GM06990 (cell line): ENCODE results near the gene SLC6A19.

Source experiments
- DNase-seq: peaks from one replicate; pipeline ENCODE4 v3.0.0-alpha.2; 2011; ENCODE audit not compliant: insufficient read length; ENCODE audit errors: extremely low read depth
- H3K27me3 ChIP-seq: replicated peaks from 2 replicates; pipeline ENCODE4 v1.6.0; 2011; ENCODE audit warnings: low read length; ENCODE audit not compliant: control insufficient read depth, insufficient read depth
- H3K36me3 ChIP-seq: 2 replicates; pipeline ENCODE4 v1.5.1; 2011; ENCODE audit warnings: low read length; ENCODE audit not compliant: control insufficient read depth, insufficient read depth
- H3K4me3 ChIP-seq: replicated peaks from 2 replicates; pipeline ENCODE4 v1.5.1; 2011; ENCODE audit warnings: low read depth, mild to moderate bottlenecking, control low read depth, low read length
- TF ChIP-seq, protein P1 (sequence below): IDR thresholded peaks from 2 replicates; pipeline ENCODE4 v1.5.1; 2011; ENCODE audit warnings: low read length, control low read depth, mild to moderate bottlenecking, inconsistent platforms; ENCODE audit not compliant: insufficient read depth, poor library complexity, severe bottlenecking

SLC6A19 gene

DNA sequence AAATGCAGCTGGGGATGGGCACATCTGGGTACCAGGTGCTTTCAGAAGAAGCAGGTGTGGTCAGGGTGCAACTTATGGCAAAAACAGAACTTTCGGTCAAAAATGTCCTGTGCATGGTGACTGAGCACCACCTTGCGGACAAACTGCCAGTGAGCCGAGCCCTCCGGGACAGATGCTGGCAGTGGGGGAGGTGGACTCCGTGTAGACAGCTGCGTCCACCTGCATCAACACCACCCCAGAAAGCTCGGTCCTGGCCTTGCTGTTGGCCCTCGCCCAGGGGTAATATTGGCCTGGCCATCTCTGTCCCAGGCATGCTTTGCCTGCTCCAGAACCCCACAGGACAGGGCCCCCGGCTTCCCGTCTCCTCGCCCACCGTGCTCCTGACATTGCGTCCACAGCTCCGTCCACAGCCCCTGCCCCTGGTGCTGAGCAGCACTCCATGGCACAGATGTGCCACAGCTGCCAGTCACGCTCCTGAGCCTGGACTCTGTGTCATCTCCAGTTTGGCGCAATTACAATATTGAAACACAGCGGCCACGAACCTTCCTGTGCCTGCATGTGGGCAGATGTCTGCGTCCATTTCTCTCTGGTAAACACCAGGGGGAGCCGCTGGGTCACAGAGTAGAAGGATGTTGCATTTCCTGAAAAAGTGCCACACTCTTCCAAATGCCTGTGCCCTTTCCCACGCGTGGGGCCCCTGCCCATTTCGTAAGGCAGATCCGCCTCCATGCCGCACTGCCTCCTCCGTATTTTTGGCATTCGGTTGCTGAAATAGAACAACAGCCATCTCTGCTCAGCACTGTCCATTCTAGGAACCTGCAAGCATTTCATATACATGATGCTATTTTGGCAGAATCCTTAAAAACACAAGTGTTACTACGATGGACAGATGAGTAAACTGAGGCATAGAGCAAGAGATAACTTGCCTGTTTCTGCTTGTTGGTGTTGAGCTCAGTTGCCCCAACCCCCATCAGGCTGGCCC, 33.4 kb upstream of the SLC6A19 start:
- H3K36me3 ChIP-seq, result no peaks in the 10 kb centered on the region
- TF ChIP-seq, protein P1, sequence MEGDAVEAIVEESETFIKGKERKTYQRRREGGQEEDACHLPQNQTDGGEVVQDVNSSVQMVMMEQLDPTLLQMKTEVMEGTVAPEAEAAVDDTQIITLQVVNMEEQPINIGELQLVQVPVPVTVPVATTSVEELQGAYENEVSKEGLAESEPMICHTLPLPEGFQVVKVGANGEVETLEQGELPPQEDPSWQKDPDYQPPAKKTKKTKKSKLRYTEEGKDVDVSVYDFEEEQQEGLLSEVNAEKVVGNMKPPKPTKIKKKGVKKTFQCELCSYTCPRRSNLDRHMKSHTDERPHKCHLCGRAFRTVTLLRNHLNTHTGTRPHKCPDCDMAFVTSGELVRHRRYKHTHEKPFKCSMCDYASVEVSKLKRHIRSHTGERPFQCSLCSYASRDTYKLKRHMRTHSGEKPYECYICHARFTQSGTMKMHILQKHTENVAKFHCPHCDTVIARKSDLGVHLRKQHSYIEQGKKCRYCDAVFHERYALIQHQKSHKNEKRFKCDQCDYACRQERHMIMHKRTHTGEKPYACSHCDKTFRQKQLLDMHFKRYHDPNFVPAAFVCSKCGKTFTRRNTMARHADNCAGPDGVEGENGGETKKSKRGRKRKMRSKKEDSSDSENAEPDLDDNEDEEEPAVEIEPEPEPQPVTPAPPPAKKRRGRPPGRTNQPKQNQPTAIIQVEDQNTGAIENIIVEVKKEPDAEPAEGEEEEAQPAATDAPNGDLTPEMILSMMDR, result peak; percentile 81
- H3K4me3 ChIP-seq, result peak overlapping the region; percentile 27
- no peaks in the 10 kb centered on the region; the same call in 1 of the 2 replicates for H3K27me3 ChIP-seq
- peak; percentile 52 for DNase-seq

DNA sequence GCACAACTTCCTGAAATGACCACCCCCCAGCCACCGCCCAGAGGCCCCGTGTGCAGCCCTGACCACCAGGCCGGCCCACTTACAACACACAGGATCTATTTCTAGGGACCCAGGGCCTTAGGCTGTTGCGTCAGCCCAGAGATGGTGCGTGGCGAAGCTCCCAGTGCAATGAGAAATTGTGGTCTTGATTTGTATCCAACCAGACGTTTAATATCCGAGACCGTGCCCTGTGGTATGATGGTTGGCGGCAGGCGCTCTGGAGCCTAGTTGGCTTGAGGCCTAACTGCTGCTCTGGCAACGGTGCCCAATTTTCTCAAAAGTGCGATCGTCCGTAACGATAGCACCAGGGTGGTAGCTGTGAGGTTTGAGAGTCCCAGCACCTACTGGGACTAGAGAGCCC, 32.6 kb upstream of the SLC6A19 start:
- no peak for DNase-seq
- H3K36me3 ChIP-seq, result no peaks in the 10 kb centered on the region
- H3K4me3 ChIP-seq, result no peak overlapping the region
- H3K27me3 ChIP-seq, result no peaks in the 10 kb centered on the region; the same call in 1 of the 2 replicates
- TF ChIP-seq, protein P1, result no peak

DNA sequence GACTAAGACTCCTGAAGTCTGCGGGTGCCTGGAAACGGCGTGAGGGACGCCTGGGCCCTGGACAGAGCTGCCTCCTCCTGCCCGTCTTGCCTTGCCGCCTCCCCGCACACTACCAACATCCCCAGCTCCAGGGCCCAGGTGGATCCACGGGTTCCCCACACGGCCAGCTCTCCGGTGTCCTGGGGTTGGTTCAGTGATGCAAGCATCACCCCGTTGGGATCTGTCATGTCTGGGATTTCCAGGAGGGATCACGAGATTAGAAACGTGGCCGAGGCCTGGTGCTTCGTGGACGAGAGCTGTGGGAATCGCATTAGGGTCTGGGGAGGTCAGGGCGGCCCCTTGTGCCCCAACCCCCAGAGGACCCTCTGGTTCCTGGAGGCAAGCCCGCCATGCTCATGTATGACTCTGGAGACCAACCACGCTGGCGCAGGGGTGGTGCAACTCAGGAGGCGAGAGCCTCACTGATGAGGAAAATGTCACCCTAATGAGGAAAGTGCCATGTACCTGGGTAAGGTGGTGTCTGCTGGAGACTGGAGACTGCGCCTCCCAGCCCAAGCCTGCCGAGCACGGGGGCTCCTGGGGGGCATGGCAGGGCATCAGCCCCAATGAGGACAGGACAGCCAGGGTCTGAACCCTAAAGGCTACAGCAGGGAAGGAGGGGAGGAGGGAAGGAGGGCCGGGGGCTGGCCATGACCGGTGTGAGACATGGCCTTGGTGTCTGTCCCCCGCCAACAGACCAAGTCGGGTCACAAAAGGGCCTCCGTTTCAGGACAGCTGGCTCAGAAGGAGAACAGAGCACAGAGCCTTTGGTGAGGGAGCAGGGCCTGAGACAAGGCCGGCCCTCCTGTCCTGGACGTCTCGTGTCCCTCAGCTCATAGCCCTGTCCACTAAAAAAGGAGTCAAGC, 31.9 kb upstream of the SLC6A19 start:
- no peaks in the 10 kb centered on the region for H3K36me3 ChIP-seq
- H3K4me3 ChIP-seq, result no peak overlapping the region
- H3K27me3 ChIP-seq, result no peaks in the 10 kb centered on the region; the same call in 1 of the 2 replicates
- no peak for DNase-seq
- TF ChIP-seq, protein P1, result no peak

DNA sequence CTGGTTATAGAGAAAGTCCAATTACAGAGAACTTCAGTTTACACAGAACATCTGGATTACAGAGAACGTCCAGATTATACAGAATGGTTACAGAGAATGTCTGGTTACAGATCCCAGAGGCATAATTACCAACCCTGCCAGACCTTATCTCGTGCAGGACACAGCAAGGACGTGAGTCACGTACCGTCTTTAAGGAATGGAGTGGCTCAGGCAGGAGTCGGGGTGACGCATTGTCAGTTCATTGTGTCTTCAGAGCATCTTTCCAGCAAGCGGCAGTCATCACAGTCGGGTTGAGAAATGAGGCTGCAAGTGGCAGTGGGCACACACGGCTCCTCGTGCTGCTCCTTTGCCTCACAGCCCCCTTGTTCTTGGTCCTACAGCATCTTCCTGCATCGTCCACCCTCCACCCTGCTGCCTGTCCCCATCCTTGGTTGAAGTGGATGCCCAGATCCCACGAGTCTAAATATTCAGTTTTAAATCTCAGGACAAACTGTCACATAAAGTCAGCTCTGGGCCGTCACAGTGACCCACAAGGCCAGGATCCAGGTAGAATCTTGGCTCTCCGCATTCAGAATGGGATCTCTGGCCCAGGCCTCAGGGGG, 30.0 kb upstream of the SLC6A19 start:
- Histone ChIP-seq H3K27me3 (no peaks in the 10 kb centered on the region; the same call in 1 of the 2 replicates), H3K4me3 (no peak overlapping the region), H3K36me3 (no peaks in the 10 kb centered on the region)
- TF ChIP-seq, protein P1, result no peak
- no peak for DNase-seq

DNA sequence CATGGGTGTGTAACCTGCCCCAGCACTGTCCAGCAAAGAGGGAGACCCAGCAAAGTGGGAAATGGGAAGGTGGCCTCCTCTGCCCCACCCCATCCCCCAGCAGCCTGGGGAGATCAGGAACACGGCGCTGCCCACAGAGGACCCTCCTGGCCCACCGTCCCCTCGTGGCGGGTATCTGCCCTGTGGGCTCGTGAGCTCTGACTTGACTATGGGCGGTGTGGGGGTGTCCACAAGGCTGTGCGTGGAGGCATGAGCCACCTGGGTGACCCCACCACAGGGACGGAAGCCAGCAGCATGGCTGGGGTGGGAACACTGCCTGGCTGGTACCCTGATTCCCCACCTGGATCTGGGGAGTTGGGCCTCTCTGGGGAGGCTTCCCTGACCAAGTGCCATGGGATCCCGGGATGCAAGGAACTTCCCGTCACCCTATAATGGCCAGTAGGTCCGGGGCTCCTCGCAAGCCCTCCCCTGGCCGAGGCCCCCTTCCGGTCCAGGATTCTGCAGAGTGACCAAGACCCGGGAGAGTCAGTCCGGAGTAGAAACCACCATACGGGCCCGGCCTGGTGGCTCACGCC, 29.3 kb upstream of the SLC6A19 start:
- no peak overlapping the region for H3K4me3 ChIP-seq
- TF ChIP-seq, protein P1, result no peak
- no peak for DNase-seq
- H3K36me3 ChIP-seq, result no peaks in the 10 kb centered on the region
- H3K27me3 ChIP-seq, result no peaks in the 10 kb centered on the region; the same call in 1 of the 2 replicates
